Adrenal gland (tissue), 12 donors: Measurements from ENCODE around the gene FOXA1. TPM values are rescaled to one million over a fixed set of nuclear protein-coding genes. Genes with fewer than 3 reads are reported as not detected.

Experiments
- DNase-seq, 7 donors: peaks; one replicate each; pipeline ENCODE4 v3.0.0-alpha.2; 2019 to 2020
- H3K27ac ChIP-seq, 5 donors: fragments of 200-600 bp; sonication (generic) in 4 of 5; 1 replicate in 3 of 5; 2 replicates in 2 of 5; pipeline versions ENCODE4 v1.5.1 to v1.8.0; 2016 to 2020; ENCODE audit warnings: mild to moderate bottlenecking in 1 of 5
- H3K27me3 ChIP-seq: fragments of 200-600 bp; 2 replicates; pipeline ENCODE4 v1.8.0; 2021
- H3K36me3 ChIP-seq, 2 donors: fragments of 200-600 bp; replicated peaks in 1 of 2; 1 replicate in 1 of 2; 2 replicates in 1 of 2; pipeline versions ENCODE4 v1.5.1 to v1.8.0; 2018 to 2022
- H3K4me1 ChIP-seq, 2 donors: fragments of 200-600 bp; replicated peaks in 1 of 2; 1 replicate in 1 of 2; 2 replicates in 1 of 2; pipeline versions ENCODE4 v1.5.1 to v1.8.0; 2018 to 2021
- H3K4me3 ChIP-seq, 4 donors: fragments of 200-600 bp; sonication (generic) in 3 of 4; one replicate each; pipeline ENCODE4 v1.5.1; 2016 to 2018
- H3K9me3 ChIP-seq, 3 donors: fragments of 200-600 bp; sonication (generic) in 1 of 3; replicated peaks in 1 of 3; 1 replicate in 2 of 3; 2 replicates in 1 of 3; pipeline versions ENCODE4 v1.5.1 to v1.8.0; 2016 to 2021
- CTCF ChIP-seq, 6 experiments: fragments of 450-650 bp in 4 of 6; fragments of 200-600 bp in 2 of 6; sonication (generic) in 1 of 6; IDR thresholded peaks; 1 replicate in 5 of 6; 2 replicates in 1 of 6; pipeline versions ENCODE4 v1.5.1 to v1.8.0; 2016 to 2021; ENCODE audit warnings: antibody characterized with exemption in 6 of 6, mild to moderate bottlenecking in 2 of 6, moderate library complexity in 1 of 6
- POLR2A ChIP-seq, 2 donors: fragments of 450-650 bp; IDR thresholded peaks; one replicate each; pipeline ENCODE4 v1.6.1; 2017; ENCODE audit warnings: antibody characterized with exemption in 2 of 2, mild to moderate bottlenecking in 2 of 2, moderate library complexity in 1 of 2
- WGBS, 4 donors: extraction: QIAGEN DNeasy Blood & Tissue Kit in 2 of 4; methylation state at CpG; one replicate each; pipeline versions ENCODE4 v1.1.5 to v1.1.7; 2013 to 2017; 5-methylcytosine and 5-hydroxymethylcytosine counted together
- intact Hi-C, 2 donors: fragments of 100-400 bp; cut with DNase I; formaldehyde crosslinking; loops; one replicate each; pipeline versions ENCODE4 v1.14.1 to v1.15.0; 2022 to 2023
- polyA plus RNA-seq, 3 donors: library from polyadenylated mRNA; stranded (reverse); fragments of 200-250 nt in 2 of 3; fragments of 350-450 nt in 1 of 3; fragmentation: Illumina TruSeq in 1 of 3; extraction: RNeasy Lipid Tissue Mini Kit (QIAGEN cat#74804) in 1 of 3; gene quantifications; one replicate each; pipeline ENCODE4 v1.2.3, GENCODE V29; 2013 to 2014
- total RNA-seq, 9 donors: library from RNA; depleted of rRNA in 4 of 9; stranded (reverse); fragments of >200 nt in 4 of 9; fragments of 120-200 nt in 1 of 9; fragmentation: NEBNext Ultra II Directional in 1 of 9; extraction: Animal tissue kit (Norgen Biotek cat#: 25700) in 1 of 9; gene quantifications; one replicate each; pipeline versions ENCODE4 v1.1.0 to v1.2.4, GENCODE V29; 2013 to 2023
- donor health status: healthy with polysubstance abuse.
- donor health status: Bipolar disorder and iron deficiency.
- donor health status: DM: yes; HTN: yes; CAD: no.
- donor health status: DM: no; HTN: no; CAD: no.
- donor health status: DM: no; HTN: no; CAD: no.
- donor health status: DM: yes; HTN: yes; CAD: no.

FOXA1 gene
- total and polyA plus RNA-seq, 12 donors, result 0.03 to 3.0 (median 0.32) TPM; not detected in 1

GRCh38 chr14:37583358-37584210 lies 11.5 kb downstream of the FOXA1 start:
- no peak overlapping the region for H3K4me3 ChIP-seq
- peaks cover 0 to 6% (median 0%) of the 10 kb centered on the region in 3 donors for H3K9me3 ChIP-seq
- WGBS, 4 donors, result 5 to 16% (median 8%) methylated on average over 16 to 67 of the region's 67 CpGs
- peaks cover 58% of the 10 kb centered on the region for H3K27me3 ChIP-seq
- no peak overlapping the region for H3K27ac ChIP-seq
- intact Hi-C loops, result no loop called here
- no peak for DNase-seq
- peaks cover 0 to 7% of the 10 kb centered on the region in 2 donors for H3K4me1 ChIP-seq
- no peak for TF ChIP-seq CTCF (IDR thresholded peaks at IDR 0.05)
- no peak for TF ChIP-seq POLR2A (IDR thresholded peaks at IDR 0.05)
- H3K36me3 ChIP-seq, result no peaks in the 10 kb centered on the region

- intact Hi-C loops, result no loop called here
- Histone ChIP-seq H3K36me3 (no peaks in the 10 kb centered on the region), H3K4me3 (no peak overlapping the region), H3K27me3 (peaks cover 25% of the 10 kb centered on the region), H3K9me3 (no peaks in the 10 kb centered on the region), H3K27ac (no peak overlapping the region), H3K4me1 (peaks cover 0 to 7% of the 10 kb centered on the region in 2 donors)
- WGBS, 4 donors, result 81 to 85% (median 82%) methylated on average over 2 of the region's 2 CpGs
- DNase-seq, result no peak
- TF ChIP-seq CTCF (IDR thresholded peaks at IDR 0.05) (no peak), POLR2A (IDR thresholded peaks at IDR 0.05) (no peak)
Observed at GRCh38 chr14:37580146-37580545, 14.9 kb downstream of the FOXA1 start.

GRCh38 chr14:37579274-37579673 lies 15.8 kb downstream of the FOXA1 start:
- no peak for TF ChIP-seq POLR2A (IDR thresholded peaks at IDR 0.05)
- no peak for TF ChIP-seq CTCF (IDR thresholded peaks at IDR 0.05)
- H3K36me3 ChIP-seq, result no peaks in the 10 kb centered on the region
- no peaks in the 10 kb centered on the region for H3K9me3 ChIP-seq
- no peak overlapping the region for H3K27ac ChIP-seq
- intact Hi-C loops, result no loop called here
- DNase-seq, result no peak
- peaks cover 0 to 7% of the 10 kb centered on the region in 2 donors for H3K4me1 ChIP-seq
- 41 to 43% (median 41%) methylated on average over 9 of the region's 9 CpGs for WGBS, 4 donors
- H3K4me3 ChIP-seq, result no peak overlapping the region
- H3K27me3 ChIP-seq, result peaks cover 17% of the 10 kb centered on the region

GRCh38 chr14:37573356-37573755 lies 21.7 kb downstream of the FOXA1 start:
- Histone ChIP-seq H3K27ac (no peak overlapping the region), H3K4me3 (no peak overlapping the region), H3K36me3 (no peaks in the 10 kb centered on the region), H3K27me3 (no peaks in the 10 kb centered on the region), H3K4me1 (no peaks in the 10 kb centered on the region), H3K9me3 (no peaks in the 10 kb centered on the region)
- DNase-seq, result no peak
- intact Hi-C loops, result no loop called here
- WGBS, 4 donors, result 69 to 86% (median 84%) methylated on average over 2 of the region's 2 CpGs
- TF ChIP-seq CTCF (IDR thresholded peaks at IDR 0.05) (no peak), POLR2A (IDR thresholded peaks at IDR 0.05) (no peak)
